Chondrocyte (in vitro differentiated cells): ENCODE results near the gene NHLRC2. TPM values are rescaled to one million over a fixed set of nuclear protein-coding genes. Genes with fewer than 3 reads are reported as not detected.

Experiments used
- DNase-seq: peaks from one replicate; pipeline ENCODE4 v3.0.0; 2021; ENCODE audit warnings: mixed read lengths, low spot score
- H3K27ac Mint-ChIP-seq: one replicate; pipeline ENCODE4 v1.8.0; 2021; ENCODE audit warnings: mild to moderate bottlenecking, moderate library complexity, mixed read lengths; ENCODE audit not compliant: unreplicated experiment
- H3K27me3 Mint-ChIP-seq: 2 replicates; pipeline ENCODE4 v1.8.0; 2021; ENCODE audit warnings: low read depth, mixed read lengths
- H3K36me3 Mint-ChIP-seq: 2 replicates; pipeline ENCODE4 v1.8.0; 2021; ENCODE audit warnings: low read depth, mixed read lengths
- H3K4me1 Mint-ChIP-seq: 2 replicates; pipeline ENCODE4 v1.8.0; 2021; ENCODE audit warnings: low read depth, mild to moderate bottlenecking, mixed read lengths
- H3K4me3 Mint-ChIP-seq: one replicate; pipeline ENCODE4 v1.8.0; 2021; ENCODE audit warnings: mild to moderate bottlenecking, moderate library complexity, mixed read lengths; ENCODE audit not compliant: unreplicated experiment
- H3K9me3 Mint-ChIP-seq: 2 replicates; pipeline ENCODE4 v1.8.0; 2021; ENCODE audit warnings: low read depth, mixed read lengths
- total RNA-seq: library from RNA; stranded (reverse); gene quantifications from 3 replicates; pipeline ENCODE4 v1.2.1, GENCODE V29; 2021
- TF ChIP-seq, protein P1 (sequence below): fragments of 200-600 bp; sonication (generic); IDR thresholded peaks from 2 replicates; pipeline ENCODE4 v1.5.0; 2021; ENCODE audit warnings: antibody characterized with exemption, mild to moderate bottlenecking, moderate library complexity

Gene NHLRC2
- total RNA-seq, 1 donor from 2014 or later = 29.2 TPM

DNA sequence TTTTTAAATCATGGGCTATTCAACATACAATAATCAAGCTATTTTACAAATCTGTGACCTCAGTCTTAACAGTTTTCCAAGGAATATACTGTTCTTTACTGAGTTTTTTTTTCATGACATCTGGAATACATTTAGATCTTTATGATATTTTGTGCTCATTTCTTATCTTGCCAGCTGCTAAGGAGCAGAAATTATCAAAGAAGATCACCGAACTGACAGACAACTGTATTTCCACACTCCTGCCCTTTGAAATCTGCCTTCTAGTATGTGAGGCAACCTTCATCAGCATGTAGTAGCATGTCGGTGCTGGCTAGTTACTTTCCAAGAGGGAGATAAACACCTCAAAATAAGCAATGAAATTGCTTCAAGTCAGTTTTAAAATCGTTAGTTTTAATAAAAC, 66.4 kb downstream of the NHLRC2 start:
- no peak overlapping the region for H3K4me3 Mint-ChIP-seq
- H3K27ac Mint-ChIP-seq = no peak overlapping the region
- peaks cover 20% of the 10 kb centered on the region for H3K9me3 Mint-ChIP-seq
- peaks cover 13% of the 10 kb centered on the region for H3K36me3 Mint-ChIP-seq
- TF ChIP-seq, protein P1, sequence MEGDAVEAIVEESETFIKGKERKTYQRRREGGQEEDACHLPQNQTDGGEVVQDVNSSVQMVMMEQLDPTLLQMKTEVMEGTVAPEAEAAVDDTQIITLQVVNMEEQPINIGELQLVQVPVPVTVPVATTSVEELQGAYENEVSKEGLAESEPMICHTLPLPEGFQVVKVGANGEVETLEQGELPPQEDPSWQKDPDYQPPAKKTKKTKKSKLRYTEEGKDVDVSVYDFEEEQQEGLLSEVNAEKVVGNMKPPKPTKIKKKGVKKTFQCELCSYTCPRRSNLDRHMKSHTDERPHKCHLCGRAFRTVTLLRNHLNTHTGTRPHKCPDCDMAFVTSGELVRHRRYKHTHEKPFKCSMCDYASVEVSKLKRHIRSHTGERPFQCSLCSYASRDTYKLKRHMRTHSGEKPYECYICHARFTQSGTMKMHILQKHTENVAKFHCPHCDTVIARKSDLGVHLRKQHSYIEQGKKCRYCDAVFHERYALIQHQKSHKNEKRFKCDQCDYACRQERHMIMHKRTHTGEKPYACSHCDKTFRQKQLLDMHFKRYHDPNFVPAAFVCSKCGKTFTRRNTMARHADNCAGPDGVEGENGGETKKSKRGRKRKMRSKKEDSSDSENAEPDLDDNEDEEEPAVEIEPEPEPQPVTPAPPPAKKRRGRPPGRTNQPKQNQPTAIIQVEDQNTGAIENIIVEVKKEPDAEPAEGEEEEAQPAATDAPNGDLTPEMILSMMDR = no peak
- no peaks in the 10 kb centered on the region for H3K27me3 Mint-ChIP-seq
- DNase-seq = no peak
- H3K4me1 Mint-ChIP-seq = peaks cover 4% of the 10 kb centered on the region

DNA sequence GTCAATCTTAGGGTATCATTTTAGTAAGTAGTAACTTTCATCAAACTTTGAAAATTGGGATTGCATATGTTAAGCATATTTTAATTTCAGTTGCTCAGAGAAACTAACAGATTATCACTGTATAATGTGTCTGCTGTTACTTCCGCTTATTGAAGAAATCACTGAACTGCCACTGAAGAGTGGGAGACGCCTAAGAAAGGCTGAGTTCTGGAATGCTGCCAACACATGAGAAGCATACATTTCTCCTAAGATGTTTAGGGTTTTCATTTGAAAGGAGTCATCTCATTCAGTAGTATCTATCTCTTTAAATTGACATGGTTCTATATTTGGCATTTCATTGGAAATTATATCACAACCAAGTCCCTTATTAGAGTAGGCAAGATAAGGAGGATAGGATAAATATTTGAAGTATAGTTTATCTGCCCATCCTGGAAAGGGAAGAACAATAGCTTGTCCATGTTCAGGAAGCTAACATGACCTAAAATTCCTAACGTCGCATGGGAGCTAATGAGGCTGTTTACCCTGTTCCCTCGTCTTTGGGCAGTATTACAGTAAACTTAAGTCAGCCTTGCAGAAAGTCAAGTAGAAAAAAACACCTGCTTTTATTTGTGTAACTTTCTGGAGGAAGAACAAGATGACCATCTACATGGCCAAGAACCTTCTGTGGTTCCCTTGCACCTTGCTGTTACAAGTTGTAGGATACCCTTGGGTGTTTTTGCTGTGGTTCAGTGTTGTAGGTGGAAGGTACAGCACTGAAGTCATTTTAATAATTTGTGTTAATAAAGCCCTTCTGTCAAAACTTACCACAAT, 67.3 kb downstream of the NHLRC2 start:
- no peak overlapping the region for H3K27ac Mint-ChIP-seq
- DNase-seq = no peak
- H3K4me3 Mint-ChIP-seq = no peak overlapping the region

DNA sequence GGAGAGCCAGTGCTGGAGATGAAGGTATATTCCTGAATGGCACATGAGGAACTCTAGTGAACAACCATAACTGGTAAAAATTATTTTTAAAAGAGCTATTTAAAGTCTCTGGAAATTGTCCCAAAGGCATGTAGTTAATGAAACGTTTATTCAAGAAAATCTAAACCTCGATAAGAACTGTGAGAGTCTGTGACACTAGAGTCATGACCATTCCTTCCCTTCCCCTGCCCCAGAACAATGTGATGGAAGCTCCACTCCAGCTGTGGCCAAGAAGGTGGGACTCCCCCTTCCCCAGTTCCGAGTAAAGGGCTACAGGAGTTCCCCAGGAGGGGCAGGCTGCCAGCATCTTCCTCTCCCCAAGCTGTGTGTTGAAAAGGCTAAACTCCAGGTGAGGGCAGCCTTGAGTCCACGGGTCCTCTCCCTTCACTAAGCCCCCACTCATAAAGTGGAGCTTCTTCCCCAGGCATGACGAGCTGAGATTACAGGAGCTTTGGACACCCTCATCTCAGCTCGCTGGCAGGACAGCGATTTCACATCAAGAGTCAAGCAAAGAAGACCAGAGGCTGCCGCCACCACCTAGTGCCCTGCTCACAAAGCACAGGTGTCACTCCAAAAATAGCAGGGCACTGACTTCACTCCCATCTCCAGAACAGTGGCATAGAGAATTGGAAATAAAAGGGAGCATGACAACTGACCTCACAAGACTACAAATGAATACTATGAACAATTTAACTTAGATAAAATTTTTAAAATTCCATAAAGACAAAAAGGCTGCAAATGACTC, 68.5 kb downstream of the NHLRC2 start:
- no peak overlapping the region for H3K27ac Mint-ChIP-seq
- no peaks in the 10 kb centered on the region for H3K4me1 Mint-ChIP-seq
- H3K27me3 Mint-ChIP-seq = no peaks in the 10 kb centered on the region
- H3K4me3 Mint-ChIP-seq = no peak overlapping the region
- no peak for DNase-seq
- TF ChIP-seq, protein P1 = no peak
- peaks cover 6% of the 10 kb centered on the region for H3K36me3 Mint-ChIP-seq
- peaks cover 20% of the 10 kb centered on the region for H3K9me3 Mint-ChIP-seq

More for the DNA sequence above, 67.3 kb downstream of the NHLRC2 start:
- H3K36me3 Mint-ChIP-seq = peaks cover 13% of the 10 kb centered on the region
- TF ChIP-seq, protein P1 = no peak
- H3K9me3 Mint-ChIP-seq = peaks cover 20% of the 10 kb centered on the region
- no peaks in the 10 kb centered on the region for H3K27me3 Mint-ChIP-seq
- H3K4me1 Mint-ChIP-seq = no peaks in the 10 kb centered on the region

DNA sequence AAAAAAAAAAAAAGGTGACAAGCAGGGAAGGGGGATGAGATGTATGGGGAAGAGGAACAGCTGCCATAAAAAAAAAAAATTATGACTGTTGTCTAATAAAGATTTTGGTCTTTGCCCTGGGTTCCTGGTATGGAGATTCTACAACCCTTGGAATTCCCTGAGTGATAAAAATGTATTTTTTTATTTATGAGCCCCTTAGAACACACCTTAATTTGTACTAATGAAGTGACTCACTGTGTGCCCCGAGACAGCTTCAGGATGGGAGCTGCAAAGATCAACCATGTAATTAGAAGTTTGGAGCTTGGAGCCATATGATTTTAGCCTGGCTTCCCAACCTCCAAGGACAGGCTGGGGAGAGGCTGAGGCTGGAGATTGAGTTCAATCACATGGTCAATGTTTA, 69.7 kb downstream of the NHLRC2 start:
- H3K36me3 Mint-ChIP-seq = peaks cover 6% of the 10 kb centered on the region
- H3K27me3 Mint-ChIP-seq = no peaks in the 10 kb centered on the region
- no peak overlapping the region for H3K4me3 Mint-ChIP-seq
- H3K9me3 Mint-ChIP-seq = peaks cover 20% of the 10 kb centered on the region
- TF ChIP-seq, protein P1 = no peak
- no peaks in the 10 kb centered on the region for H3K4me1 Mint-ChIP-seq
- no peak overlapping the region for H3K27ac Mint-ChIP-seq
- no peak for DNase-seq

DNA sequence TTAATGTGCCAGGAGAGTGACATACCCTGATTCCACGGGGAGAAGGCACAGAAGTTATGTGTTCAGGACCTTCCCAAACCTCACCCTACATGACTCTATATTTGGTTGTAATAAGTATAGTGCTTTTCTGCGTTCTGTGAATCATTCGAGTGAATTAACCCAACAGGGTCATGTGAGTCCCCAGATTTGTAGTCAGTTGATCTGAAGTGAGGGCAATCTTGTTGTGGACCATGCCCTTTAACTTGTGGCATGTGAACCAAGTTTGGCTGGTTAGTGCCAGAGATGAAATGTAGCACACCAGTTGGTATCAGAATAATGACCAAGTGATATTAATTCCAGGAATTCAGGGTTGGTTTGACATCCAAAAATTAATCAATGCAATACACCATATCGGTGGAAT, 70.2 kb downstream of the NHLRC2 start:
- no peaks in the 10 kb centered on the region for H3K27me3 Mint-ChIP-seq
- peaks cover 20% of the 10 kb centered on the region for H3K9me3 Mint-ChIP-seq
- H3K4me1 Mint-ChIP-seq = no peaks in the 10 kb centered on the region
- H3K4me3 Mint-ChIP-seq = no peak overlapping the region
- no peak overlapping the region for H3K27ac Mint-ChIP-seq
- no peak for DNase-seq
- peaks cover 6% of the 10 kb centered on the region for H3K36me3 Mint-ChIP-seq
- TF ChIP-seq, protein P1 = no peak
